Osteocyte (in vitro differentiated cells): ENCODE measurements around the gene CELA2B. TPM values are rescaled to one million over a fixed set of nuclear protein-coding genes. Genes with fewer than 3 reads are reported as not detected.
"Not testable (repeated sequence)": the region's sequence is repeated elsewhere in the genome, so short reads cannot be mapped to it uniquely, and the experiment has no call there.

Experiments used
- DNase-seq: peaks from one replicate; pipeline ENCODE4 v3.0.0; 2021; ENCODE audit warnings: mixed read lengths; ENCODE audit not compliant: unreplicated experiment; ENCODE audit errors: extremely low spot score
- H3K27ac Mint-ChIP-seq: one replicate; pipeline ENCODE4 v1.8.0; 2021; ENCODE audit warnings: mild to moderate bottlenecking, mixed read lengths; ENCODE audit not compliant: unreplicated experiment
- H3K27me3 Mint-ChIP-seq: one replicate; pipeline ENCODE4 v1.8.0; 2021; ENCODE audit warnings: mixed read lengths; ENCODE audit not compliant: unreplicated experiment
- H3K36me3 Mint-ChIP-seq: one replicate; pipeline ENCODE4 v1.8.0; 2021; ENCODE audit warnings: mixed read lengths; ENCODE audit not compliant: unreplicated experiment
- H3K4me1 Mint-ChIP-seq: one replicate; pipeline ENCODE4 v1.8.0; 2021; ENCODE audit warnings: mixed read lengths; ENCODE audit not compliant: unreplicated experiment
- H3K4me3 Mint-ChIP-seq: one replicate; pipeline ENCODE4 v1.8.0; 2021; ENCODE audit warnings: mild to moderate bottlenecking, moderate library complexity, mixed read lengths; ENCODE audit not compliant: unreplicated experiment
- H3K9me3 Mint-ChIP-seq: one replicate; pipeline ENCODE4 v1.8.0; 2021; ENCODE audit warnings: mixed read lengths; ENCODE audit not compliant: unreplicated experiment
- CTCF ChIP-seq: fragments of 200-600 bp; sonication (generic); IDR thresholded peaks from 2 replicates; pipeline ENCODE4 v1.5.0; 2021; ENCODE audit warnings: antibody characterized with exemption, mild to moderate bottlenecking, moderate library complexity
- total RNA-seq: library from RNA; stranded (reverse); gene quantifications from 2 replicates; pipeline ENCODE4 v1.2.1, GENCODE V29; 2021

Gene CELA2B
- total RNA-seq, 1 donor from 2014 or later = not detected

- H3K9me3 Mint-ChIP-seq = no peaks in the 10 kb centered on the region
- H3K36me3 Mint-ChIP-seq = peaks cover 2% of the 10 kb centered on the region
- H3K4me1 Mint-ChIP-seq = no peaks in the 10 kb centered on the region
- TF ChIP-seq CTCF = no peak
- no peaks in the 10 kb centered on the region for H3K27me3 Mint-ChIP-seq
- no peak for DNase-seq
- H3K4me3 Mint-ChIP-seq = no peak overlapping the region
- no peak overlapping the region for H3K27ac Mint-ChIP-seq
Measured at GRCh38 chr1:15483971-15484370, 8.1 kb downstream of the CELA2B start.

GRCh38 chr1:15484443-15484842, 8.5 kb downstream of the CELA2B start:
- H3K9me3 Mint-ChIP-seq, H3K4me3 Mint-ChIP-seq, H3K36me3 Mint-ChIP-seq, DNase-seq, H3K27ac Mint-ChIP-seq, H3K4me1 Mint-ChIP-seq, H3K27me3 Mint-ChIP-seq: not testable (repeated sequence)

GRCh38 chr1:15485636-15486035, 9.7 kb downstream of the CELA2B start:
- H3K4me1 Mint-ChIP-seq = no peaks in the 10 kb centered on the region
- no peaks in the 10 kb centered on the region for H3K27me3 Mint-ChIP-seq
- H3K36me3 Mint-ChIP-seq = peaks cover 6% of the 10 kb centered on the region
- no peak overlapping the region for H3K27ac Mint-ChIP-seq
- no peak for TF ChIP-seq CTCF
- no peaks in the 10 kb centered on the region for H3K9me3 Mint-ChIP-seq
- H3K4me3 Mint-ChIP-seq = no peak overlapping the region
- no peak for DNase-seq

GRCh38 chr1:15486844-15487610, 11.1 kb downstream of the CELA2B start:
- DNase-seq, H3K4me3 Mint-ChIP-seq, H3K27ac Mint-ChIP-seq, H3K27me3 Mint-ChIP-seq, H3K36me3 Mint-ChIP-seq, H3K9me3 Mint-ChIP-seq, H3K4me1 Mint-ChIP-seq: not testable (repeated sequence)

- Mint-ChIP-seq H3K4me1 (no peaks in the 10 kb centered on the region), H3K27ac (no peak overlapping the region), H3K36me3 (peaks cover 9% of the 10 kb centered on the region), H3K9me3 (no peaks in the 10 kb centered on the region), H3K27me3 (no peaks in the 10 kb centered on the region), H3K4me3 (no peak overlapping the region)
- DNase-seq = no peak
- no peak for TF ChIP-seq CTCF
Measured at GRCh38 chr1:15488371-15488770, 12.5 kb downstream of the CELA2B start.

- Mint-ChIP-seq H3K27me3 (no peaks in the 10 kb centered on the region), H3K27ac (no peak overlapping the region), H3K9me3 (no peaks in the 10 kb centered on the region), H3K4me3 (no peak overlapping the region), H3K4me1 (no peaks in the 10 kb centered on the region), H3K36me3 (peaks cover 9% of the 10 kb centered on the region)
- no peak for DNase-seq
- TF ChIP-seq CTCF = no peak
Measured at GRCh38 chr1:15489052-15489736, 13.3 kb downstream of the CELA2B start.

- H3K9me3 Mint-ChIP-seq, H3K4me3 Mint-ChIP-seq, DNase-seq, H3K4me1 Mint-ChIP-seq, H3K27me3 Mint-ChIP-seq, H3K27ac Mint-ChIP-seq: not testable (repeated sequence)
- H3K36me3 Mint-ChIP-seq = peaks cover 20% of the 10 kb centered on the region
Measured at GRCh38 chr1:15491010-15491409, 15.1 kb downstream of the CELA2B start.
